Epithelial cell of prostate (primary cell): ENCODE data around the gene TECPR2.
A peak's percentile ranks its signal among the peaks of the same experiment; 100 is the strongest.

Experiments used
- DNase-seq: peaks from one replicate; pipeline ENCODE4 v3.0.0-alpha.2; 2011; ENCODE audit warnings: low read depth, low spot score
- H3K27ac ChIP-seq: fragments of 450-650 bp; 2 replicates; pipeline ENCODE4 v1.5.1; 2017; ENCODE audit warnings: mild to moderate bottlenecking

TECPR2 gene

DNA sequence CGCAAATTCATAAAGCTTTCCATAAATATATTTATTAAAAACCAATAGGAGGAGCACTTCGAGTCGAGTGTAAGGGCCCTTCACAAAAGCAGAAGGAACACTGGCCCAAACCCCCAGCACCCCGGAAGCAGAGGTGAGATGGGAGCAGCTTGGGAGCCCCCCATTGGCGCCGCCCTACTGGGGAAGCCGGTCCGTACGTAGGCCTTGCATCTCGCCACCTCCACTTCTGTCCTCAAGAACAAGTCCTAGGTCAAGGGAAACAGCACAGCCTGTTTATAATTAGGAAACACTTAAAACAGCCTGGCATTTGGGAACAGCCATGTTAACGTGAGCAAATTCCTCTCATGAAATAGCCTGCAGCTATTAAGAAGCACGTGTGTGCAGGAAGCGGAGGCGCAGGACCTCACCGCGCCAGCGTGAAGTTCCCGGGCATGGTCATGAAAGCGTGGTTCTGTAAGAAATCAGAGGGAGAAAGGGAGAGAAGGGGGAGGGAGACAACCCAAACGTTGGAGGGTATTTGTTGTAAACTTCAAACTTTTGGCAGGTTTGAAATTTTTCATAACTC, 139.1 kb downstream of the TECPR2 start:
- no peak overlapping the region for H3K27ac ChIP-seq
- DNase-seq = no peak

DNA sequence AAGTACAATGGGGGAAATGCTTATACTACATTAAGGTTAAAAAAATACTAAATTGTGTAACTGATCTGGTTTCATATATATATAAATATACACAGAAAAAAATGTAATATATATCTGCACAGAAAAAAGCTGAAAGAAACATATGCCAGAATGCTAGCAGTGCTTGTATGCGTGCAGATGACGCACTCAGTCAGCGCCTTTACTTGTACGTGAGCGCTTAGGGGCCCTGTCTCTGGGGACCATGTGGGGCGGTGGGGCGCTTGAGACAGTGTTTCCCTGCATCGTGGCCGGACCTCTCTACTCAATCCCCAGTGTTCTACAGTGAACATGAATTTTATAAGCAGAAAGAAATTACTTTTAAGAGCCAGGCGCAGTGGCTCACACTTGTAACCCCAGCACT, 139.8 kb downstream of the TECPR2 start:
- DNase-seq = no peak
- no peak overlapping the region for H3K27ac ChIP-seq

- peak overlapping the region; percentile 56 for H3K27ac ChIP-seq
- no peak for DNase-seq
These were observed 141.0 kb downstream of the TECPR2 start for GRCh38 chr14:102503641-102504327.

- DNase-seq = no peak
- H3K27ac ChIP-seq = peak overlapping the region; percentile 56
These were observed 141.7 kb downstream of the TECPR2 start for GRCh38 chr14:102504328-102504999.

DNA sequence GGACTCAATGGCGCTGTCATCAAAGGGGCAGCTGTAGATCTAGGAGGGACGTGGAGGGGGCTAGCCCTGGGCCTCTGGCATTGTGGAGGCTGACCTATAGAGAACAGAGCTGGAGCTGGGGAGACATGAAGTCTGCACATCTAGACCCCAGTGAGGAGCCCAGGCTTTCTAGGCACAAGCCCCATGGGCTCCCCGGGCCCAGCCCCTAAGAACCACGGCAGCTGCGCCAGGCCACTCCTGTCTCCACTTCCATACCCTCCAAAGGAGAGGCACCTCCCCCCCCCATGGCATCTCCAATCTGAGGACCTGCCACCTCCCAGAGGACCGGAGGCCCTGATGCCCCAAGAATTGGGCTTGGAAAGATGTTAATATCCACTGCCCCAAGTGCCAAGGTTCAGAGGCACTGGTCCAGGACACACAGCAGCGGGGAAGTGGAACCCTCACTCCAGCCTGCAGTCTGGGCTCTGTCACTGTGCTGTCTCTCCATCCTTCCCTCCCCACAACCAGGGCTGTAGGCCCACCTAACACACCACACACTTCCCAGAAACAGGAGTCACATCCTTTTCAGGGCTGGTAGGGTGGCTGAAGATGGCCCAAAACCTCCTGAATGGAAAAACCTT, 142.4 kb downstream of the TECPR2 start:
- no peak overlapping the region for H3K27ac ChIP-seq
- DNase-seq = no peak

GRCh38 chr14:102505775-102506625, 143.3 kb downstream of the TECPR2 start:
- DNase-seq = no peak
- H3K27ac ChIP-seq = no peak overlapping the region

DNA sequence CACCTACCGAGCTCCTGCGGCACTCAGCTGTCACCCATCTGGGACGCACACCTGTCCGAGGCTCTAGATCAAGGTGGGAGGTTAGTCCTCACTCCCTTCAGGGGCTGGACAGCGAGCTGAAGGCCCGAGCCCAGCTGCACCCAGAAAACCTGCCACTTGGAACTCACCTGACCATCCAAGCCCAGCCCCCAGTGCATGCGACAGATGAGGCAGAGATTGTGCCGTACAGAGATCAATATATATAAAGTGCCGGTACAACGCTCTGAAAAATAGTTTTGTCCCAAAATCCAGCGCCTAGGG, 143.8 kb downstream of the TECPR2 start:
- H3K27ac ChIP-seq = no peak overlapping the region
- no peak for DNase-seq

GRCh38 chr14:102507081-102507856, 144.5 kb downstream of the TECPR2 start:
- no peak overlapping the region for H3K27ac ChIP-seq
- no peak for DNase-seq

DNA sequence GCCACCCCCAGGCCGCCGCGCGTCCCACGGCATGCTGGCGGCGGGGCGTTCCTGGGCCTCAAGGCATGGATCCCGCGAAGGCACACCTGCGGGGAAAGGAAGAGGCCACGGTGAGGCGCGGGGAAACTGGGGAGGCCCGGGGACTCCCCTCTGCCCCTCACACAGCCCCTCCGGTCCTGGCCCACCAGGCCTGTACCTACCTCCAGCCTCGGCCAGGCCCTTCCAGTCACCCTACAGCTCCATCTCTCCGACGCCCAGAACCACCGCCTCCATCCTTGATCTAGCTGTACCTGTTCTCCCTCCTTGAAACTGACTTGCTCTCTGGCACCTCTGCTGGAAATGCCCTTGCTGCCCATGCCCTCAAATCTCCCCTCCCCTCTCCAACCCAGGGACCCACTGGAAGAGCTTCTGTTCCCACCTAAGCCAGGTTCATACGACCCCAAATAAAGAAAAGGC, 145.1 kb downstream of the TECPR2 start:
- peak overlapping the region; percentile 73 for H3K27ac ChIP-seq
- no peak for DNase-seq

- DNase-seq = no peak
- H3K27ac ChIP-seq = peak overlapping the region; percentile 73
These were observed 145.7 kb downstream of the TECPR2 start for GRCh38 chr14:102508410-102508773.

DNA sequence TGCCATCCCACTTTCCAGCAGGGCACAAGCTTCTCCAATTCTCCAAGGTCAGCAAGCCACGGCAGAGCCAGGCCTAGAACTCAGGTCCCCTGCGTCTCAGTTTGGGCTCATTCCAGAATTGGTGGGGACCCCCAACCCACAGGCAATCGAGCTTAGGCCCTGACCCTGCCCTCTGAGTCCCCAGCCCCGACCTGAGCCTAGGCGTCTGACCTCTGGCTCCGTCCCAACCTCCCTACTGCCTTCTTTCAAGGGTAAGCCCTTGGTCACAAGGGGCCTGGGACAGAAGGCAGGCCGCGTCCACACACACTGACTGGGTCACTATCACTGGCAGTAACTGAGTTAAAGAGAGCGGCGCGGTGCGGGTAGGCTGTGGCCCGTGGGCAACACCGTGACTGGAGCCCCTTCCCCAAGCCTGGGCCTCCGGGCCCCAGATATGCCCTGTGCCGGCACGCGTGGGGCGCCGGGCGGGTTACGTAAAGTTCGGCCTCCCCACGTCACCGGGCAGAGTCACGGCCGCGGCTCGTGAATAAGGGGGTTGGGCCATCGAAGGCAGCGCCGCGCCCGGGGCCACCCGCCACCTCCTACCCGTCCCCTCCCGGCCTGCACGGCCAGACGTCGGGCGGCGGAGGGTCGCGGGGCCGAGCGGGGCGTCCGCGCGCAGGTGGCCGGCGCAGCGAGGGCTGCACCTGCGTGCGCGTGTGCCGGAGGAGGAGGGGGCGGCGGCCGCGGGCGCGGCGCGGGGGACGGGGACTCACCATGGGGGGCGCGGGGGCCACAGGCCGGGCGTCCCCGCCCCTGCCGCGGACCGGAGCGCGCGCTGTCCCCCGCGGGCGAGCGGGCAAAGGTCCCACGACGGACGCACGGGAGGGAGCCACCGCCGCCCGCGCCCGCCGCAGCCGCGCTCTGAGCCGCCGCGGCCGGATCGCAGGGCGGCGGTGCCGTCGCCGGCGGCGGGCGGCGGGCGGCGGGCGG, 146.3 kb downstream of the TECPR2 start:
- DNase-seq = no peak
- H3K27ac ChIP-seq = peak overlapping the region; percentile 73

GRCh38 chr14:102509746-102510615, 147.2 kb downstream of the TECPR2 start, which contains the start of gene ANKRD9:
Gene ANKRD9 (minus strand): TSS chr14:102509776. CDS start chr14:102507889, 1,887 bp downstream.
- peak within 1 kb of the TSS; percentile 73 for H3K27ac ChIP-seq
- peak; percentile 52 for DNase-seq

DNA sequence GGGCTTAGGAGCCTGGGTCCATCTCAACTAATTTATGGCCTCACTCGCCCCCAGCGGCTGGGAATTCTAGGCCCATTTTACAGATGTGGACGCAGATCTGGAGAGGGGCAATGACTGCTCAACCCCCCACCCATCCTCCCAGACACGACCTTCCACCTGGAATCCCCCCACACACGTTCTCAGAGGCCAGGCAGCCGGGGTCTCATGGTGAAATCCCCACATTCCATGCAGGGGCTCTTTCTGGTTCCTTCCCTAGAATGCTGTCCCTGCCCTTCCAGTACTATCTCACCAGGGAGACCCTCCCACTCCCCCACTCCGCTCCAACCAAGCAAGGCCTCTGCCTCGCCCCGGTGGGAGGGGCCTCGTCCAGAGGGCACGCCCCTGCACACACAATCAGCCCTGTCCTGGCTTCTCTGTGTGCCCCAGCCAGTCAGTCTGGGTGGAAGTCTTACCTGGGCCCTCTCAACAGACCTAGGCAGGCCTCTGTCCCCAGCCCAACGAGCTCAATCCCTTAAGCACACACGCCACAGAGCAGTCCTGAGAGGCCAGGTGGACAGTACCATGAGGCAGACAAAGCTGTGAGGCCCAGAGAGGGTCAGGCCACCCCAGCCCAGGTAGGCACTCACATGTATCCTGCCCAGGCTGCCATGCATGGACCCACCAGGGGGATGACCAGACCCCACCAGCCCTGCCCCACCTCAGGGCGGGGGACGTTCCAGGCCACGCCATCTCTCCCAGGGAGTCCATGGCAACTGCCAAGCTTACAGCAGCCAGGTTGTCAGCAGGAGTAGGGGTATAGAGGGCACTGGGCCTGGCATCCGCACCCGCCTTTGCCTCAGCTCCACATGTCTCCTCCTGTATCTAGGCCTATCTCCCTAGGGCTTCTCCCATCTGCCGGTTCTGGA, 148.1 kb downstream of the TECPR2 start:
- H3K27ac ChIP-seq = no peak overlapping the region
- DNase-seq = no peak

GRCh38 chr14:102511538-102511937, 148.8 kb downstream of the TECPR2 start:
- DNase-seq = no peak
- no peak overlapping the region for H3K27ac ChIP-seq

DNA sequence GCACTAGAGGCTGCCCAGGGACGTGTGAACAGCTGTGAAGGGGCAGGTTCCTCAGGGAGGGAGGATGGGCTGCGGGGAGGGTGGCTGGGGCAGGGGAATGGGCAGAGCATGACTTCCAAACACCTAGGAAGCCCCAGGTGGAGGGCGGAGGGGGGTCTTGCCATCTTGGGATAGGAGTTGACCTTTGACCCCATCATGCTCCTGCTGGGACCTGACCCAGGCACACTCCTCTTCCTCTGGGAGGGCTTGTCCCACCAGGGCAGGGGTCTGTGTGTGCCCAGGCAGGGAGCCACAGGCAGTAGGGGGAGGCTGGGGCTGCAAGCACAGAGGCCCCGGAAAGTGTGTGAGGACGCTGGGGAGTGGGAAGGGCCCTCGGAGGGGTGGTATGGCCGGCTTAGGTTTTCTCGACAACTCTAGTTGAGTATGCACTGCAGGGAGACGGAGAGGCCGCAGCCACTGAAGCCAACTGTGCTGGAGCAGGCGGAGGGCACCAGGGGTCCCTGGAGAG, 150.1 kb downstream of the TECPR2 start:
- DNase-seq = no peak
- H3K27ac ChIP-seq = no peak overlapping the region
